HG03045 (cell line): Measurements from ENCODE around the gene LIPM.

ENCODE experiments used
- ATAC-seq: cut with Tn5 transposase; IDR thresholded peaks from one replicate; pipeline ENCODE4 v1.9.1; 2021; ENCODE audit warnings: mild to moderate bottlenecking, moderate library complexity; ENCODE audit not compliant: unreplicated experiment

Gene LIPM

DNA sequence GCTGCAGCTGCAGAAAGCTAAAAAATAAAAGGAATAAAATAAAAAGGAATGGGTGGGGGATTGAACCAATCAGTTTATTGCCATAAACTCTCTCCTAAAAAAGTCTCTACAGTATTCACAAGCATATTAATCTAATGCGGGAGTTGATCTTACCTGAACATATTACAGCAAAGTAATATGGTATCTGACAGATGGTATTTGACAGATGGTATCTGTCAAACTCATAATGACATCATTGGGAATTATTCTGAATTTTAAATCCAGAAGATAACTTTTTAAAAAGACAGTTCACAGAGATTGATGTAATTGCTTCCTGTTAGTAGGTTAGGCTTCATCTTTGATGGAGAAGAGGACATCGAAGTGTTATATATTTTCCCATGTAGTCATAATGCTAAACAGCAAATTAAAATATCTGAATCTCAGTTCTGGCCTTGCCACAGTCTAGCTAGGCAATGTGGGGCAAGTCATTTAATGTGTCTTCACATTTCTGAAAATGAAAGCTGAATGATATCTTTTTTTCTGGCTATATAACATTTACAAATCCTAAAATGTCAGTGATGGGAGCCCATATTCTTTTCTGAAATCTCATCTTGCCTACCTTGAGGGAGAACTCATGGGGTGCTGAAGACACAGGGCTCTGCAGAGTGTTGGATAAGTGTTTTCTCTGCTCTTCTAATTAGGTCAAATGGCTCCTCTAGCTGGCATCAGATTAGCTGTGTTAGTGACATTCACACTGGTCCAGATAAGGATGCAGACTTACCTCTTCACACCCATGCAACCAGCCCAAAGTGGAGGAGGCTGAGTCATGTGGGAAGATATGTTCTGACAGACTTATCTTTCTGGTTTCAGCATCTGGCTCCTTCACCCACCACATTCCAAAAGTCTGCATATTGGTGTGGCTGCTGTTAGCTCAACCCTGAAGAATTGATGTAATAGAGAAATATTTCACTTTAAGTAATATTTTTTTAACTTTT lies 2.1 kb upstream of the LIPM start:
- ATAC-seq, result no peak

DNA sequence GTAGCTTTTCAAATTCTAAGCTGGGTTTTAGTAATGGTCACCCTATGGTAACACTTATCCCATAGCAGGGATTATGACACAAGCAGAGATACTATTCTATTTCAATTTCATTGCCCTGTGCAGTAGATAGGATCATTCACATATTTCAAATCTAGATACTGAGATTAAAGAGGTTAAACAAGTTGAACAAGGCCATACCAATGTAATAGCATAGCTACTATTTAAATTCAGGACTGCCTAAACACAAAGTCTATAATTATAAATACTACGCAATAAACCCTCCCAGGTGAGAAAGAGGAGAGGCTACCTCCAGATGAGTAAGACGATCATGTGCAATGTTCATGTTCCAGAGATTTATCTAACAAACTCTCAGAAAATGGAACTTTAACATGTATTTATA lies 1.1 kb downstream of the LIPM start:
- ATAC-seq, result no peak

DNA sequence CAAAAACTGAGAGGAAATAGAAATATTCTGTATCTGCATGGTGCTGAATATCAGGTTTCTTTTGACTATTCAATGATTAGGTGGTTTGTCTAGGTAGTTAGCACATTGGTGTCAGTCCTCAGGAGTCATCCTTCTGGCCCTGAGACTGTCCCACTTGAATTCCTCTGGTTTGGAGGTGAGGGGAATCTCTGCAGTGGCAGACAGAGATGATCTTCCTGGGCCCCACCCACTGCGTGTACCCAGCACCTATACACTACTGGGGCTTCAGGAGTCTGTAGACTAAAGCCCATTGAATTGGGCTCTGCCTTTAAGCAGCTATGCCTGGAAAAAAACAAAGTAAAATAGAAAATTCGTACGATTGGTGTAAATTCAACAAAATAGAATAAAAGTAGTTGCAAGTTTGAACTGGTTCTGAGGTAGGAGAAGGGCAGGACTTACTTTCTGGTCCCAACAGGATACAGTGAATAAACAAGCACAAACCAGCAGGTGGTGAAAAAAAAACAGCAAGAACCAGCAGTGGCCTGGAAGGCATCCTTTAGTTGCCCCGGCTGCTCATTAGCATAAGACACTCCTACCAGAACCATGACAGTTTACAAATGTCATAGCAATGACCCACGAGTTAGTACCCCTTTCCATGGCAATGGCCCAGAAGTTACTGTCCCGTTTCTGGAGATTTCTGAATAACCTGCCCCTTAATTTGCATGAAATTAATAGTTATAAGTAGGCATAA lies 1.7 kb downstream of the LIPM start:
- no peak for ATAC-seq

DNA sequence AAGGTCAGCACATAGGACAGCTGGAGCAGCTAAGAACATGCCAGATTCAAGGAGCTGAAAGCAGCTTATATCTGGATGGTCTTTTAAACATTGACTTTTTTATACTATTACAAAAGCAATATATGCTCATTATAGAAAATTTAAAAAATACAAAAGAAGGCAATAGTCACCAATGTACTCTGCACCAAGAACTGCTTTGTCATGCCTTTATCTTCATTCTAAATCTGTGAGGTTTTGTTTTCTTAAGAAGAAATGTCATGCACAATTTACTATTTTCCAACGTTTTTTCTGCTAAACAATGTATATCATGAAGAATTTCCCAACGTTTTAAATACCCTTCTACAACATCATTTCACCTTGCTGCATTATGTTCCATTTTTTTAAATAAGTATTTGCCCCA lies 2.8 kb downstream of the LIPM start:
- ATAC-seq, result no peak

DNA sequence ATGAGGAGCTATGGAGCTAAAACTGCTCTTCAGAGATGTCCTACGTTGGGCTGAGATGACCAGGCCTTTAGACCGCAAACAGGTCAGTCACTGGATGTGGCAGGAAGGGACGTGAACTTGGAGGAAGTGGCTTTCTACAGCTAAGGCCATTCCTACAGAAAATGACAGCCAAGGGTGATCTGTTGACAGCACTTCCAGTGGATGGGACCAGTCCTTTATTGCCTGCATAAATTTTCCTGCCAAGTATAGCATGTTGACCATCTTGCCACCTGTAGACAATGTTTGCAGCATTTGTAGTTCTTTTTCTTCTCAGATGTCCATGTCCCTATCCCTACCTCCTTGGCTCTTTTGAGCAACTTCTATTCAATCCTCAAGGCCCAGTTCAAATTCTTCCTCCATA lies 3.4 kb downstream of the LIPM start:
- ATAC-seq, result no peak

DNA sequence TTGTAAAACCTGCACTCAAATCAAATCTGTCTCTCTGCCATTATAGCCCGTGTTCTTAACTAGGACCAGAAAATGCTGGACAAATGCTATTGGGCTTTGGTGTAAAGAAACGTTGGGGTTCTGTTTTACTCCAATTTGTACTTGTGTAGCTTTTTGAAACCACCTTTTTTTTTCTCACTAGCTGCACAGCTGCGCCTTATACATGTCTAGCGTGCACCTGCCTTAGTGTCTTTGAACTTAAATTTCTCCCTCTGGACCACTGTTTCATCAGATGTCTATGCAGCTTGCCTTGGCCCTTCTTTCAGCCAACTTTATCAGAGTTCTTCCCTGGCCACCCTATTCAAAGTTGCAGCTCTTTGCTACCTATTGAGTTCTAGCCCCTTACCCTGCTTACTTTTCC lies 7.1 kb downstream of the LIPM start:
- no peak for ATAC-seq

DNA sequence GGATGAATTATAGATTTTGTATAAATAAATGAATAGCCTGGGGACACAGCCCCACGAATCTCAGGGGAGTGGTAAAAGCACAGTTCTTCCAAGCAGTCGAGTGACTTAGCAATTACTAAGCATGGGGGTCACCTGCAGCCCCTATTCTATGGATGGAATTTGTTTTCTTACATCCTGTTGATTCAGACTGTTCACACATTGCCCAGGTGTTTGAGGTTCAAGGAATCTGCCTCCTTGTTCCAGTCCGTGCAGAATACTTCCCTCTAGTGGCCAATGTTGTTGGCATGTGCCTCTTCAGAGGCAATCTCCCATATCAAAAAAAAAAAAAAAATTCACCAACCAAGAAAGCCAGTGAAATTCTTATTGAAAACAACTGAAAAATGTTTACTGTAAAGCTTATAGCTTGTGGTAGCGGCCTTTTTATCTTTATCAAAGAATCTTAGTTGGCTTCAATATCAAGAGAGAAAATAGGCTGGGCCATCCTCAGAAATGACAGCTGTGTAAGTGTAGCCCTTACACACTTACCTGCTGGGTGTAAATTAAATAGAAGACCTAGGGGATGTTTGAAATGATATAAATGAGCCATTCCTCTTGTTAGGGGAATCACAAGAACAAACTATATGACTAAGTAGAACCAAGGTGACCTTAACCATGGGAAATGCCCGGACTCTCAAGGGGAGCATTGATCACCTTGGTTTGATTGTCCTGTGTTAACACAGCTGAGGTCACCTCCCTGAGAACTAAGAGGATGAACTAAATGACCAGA lies 7.8 kb downstream of the LIPM start:
- no peak for ATAC-seq

DNA sequence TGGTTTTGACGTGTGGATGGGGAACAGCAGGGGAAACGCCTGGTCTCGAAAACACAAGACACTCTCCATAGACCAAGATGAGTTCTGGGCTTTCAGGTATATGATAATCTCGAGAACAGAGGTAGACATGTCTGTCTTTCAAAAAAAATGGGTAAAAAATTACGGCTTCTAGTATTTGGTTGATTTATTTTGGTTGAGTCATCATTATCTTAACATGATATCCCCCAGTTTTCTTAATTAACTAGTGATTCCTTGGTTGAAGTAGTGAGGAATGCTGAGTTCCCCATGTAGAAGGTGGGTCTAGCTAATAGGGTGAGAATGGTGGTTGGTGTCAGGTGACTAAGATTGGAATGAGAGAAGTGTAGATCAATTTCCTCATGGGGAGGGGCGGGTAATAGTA lies 10.7 kb downstream of the LIPM start:
- no peak for ATAC-seq

DNA sequence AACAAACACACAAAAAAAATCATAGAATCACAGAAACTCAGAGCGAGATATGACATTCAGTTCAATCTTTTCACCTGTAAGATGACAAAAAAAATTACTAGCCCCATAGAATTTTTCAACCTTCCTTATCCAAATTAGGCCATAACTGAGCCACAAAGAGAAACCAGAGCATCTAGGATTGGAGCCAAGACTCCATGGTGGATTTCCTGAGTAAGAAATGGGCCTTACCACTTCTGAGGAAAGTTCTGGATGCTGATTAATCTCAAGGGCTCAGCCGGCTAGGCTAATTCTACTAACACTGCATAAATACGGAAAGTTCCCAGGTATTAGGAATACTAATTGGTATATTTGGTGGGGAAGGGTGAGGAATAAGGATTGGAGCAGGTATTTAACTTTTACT lies 16.8 kb downstream of the LIPM start:
- no peak for ATAC-seq

DNA sequence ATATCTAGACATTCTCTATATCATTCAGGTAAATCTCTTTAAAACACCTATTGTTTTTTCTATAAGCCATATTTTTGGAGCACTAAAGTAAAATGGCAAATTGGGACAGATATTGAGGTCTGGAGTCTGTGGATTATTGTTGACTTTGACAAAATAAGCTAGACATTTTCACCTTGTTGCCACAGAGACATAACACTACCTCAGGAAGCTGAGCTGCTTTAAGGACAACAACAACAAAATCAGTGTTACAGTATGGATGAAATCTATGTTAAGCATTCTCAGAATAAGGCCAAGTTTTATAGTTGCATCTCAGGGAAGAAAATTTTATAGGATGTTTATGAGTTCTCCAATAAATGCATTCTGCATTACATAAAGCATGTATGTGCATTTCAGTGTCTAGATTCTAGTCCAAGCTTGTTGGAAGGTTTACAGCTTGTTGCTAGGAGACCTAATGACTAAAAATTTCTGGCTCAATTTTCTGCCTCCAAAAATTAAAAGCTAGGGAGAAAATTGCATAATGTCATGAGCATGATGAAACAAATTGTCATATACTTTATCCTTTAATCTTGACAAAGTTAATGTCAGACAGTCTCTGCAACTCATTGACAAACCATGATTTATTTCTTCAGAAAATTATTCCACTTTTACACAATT lies 18.3 kb downstream of the LIPM start:
- no peak for ATAC-seq

DNA sequence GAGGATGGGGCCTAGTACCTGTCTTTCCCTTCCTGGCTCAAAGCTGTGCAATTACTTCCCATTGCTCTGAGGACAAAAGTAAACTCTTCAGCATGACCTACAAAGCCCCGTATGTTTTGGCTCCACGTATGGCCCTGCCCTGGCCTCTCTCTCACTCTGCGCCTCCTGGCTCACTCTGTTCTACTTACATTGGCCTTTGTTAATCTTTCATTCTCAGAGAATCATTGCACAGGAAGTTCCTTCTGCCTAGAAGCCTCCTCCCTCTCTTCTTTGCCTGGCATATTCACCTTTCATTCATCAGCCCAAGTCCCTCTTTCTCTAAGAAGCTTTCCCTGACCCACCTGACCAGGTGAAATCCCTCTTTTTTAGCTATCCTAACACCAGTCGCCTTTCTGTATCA lies 23.9 kb downstream of the LIPM start:
- no peak for ATAC-seq

DNA sequence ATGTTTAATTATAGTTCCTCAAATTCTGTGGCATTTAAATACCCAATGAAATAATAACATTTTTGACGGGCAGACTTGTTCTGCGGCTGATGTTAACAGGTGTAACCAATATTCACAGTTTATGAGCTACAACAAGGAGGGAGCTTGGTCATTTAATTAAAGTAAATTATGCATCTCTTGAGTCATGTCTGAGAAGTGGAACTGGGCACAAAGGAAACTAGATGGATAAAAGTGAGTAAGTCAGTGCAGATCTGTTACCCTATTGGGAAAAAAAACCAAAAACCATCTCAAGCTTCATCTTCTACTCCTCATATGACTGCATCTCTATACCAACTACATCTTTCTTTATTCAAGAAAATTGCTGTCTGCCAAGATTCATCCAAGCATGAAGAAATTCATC lies 25.1 kb downstream of the LIPM start:
- ATAC-seq, result no peak

DNA sequence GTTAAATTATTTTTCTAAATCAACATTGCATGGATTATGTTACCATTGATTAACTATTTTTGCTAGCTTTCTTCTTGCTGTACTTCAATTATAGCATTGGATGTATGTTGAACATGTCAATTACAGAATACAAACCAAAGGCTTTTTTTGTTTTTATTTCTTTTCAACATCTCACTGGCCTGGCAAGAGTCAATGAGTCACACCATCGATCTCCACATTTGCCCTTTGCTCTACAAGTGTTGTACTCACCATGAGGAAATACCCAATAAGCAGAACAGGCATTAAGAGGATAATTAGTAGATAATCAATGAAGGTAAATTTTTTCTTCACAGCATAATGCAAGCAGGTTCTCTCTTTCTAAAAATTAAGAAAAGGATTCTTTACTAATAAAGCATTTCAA lies 25.8 kb downstream of the LIPM start:
- ATAC-seq, result no peak

DNA sequence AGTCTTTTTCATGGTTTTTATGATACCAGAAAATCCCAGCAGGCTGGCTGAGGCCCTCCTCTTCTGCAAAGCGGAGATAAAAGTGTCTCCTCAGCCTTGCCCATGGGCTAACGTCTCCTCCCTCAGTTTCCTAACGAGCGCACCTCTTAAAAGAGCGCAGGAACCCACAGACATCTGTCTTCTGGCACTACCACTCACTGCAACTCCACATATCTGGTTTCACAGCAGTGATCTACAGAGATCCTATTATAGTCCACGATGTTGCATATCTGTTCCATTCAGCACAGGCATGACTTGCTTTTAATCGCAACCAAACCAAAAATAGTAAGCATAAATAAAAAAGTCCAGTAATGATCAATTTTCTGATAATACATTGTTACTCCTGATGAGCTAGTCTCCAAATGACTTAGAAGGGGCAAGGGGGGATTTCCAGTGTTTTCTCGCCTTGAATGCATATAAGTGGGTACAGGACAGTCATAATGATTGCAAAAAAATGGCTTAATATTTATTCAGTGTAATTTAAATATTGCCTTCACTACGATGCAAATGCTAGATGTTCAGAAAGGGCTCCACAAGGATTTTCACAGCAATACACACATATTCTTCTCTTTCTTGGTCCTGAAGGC lies 28.2 kb downstream of the LIPM start:
- ATAC-seq, result no peak

DNA sequence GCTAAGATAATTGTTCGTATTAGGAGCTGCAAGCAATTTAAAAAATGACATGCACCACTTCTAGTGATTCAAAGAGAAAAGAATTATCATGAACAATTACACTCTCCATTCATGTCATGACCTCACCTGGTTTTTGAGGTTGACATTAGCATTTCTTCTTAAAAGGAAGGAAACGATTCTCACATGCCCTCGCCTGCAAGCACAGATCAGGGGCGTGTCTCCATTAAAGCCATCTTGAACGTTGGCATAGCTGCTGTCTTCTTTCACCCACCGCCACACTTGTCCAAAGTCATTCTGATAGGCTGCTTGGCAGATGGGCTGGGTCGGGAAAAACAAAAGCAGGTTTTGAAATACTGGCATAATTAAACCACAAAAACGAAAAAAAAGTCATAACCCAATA lies 29.2 kb downstream of the LIPM start:
- no peak for ATAC-seq

DNA sequence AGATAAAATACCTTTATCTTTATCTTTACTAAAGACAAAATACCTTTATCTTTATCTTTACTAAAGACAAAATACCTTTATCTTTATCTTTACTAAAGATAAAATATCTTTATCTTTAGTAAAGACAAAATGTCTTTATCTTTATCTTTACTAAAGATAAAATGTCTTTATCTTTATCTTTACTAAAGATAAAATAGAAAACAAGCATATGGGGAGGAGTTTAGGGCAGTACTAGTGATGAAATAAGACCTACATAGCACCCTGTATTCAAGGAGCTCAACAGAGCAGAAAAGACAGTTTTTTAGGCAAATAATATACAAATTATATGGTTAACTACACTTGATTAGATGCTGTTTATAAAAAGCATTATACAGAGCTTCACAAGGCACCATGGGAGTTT lies 29.8 kb downstream of the LIPM start:
- no peak for ATAC-seq

DNA sequence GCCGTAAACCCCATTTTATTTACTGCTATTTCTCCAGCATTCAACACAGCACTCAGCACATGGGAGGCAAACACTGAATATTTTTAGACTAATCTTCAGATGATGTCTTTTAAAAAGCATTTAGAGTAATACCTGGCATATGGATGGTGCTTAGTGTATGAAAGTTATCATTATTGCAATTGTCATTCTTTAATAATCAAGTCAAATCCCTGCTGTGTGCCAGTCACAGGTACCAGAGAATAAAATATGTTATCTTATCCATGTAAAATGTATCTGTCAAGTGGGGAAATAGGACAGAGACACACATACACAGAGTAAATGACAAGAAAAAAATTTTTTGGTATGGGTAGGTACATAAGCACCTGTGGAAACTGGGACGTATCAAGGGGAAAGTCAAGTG lies 30.6 kb downstream of the LIPM start:
- no peak for ATAC-seq

DNA sequence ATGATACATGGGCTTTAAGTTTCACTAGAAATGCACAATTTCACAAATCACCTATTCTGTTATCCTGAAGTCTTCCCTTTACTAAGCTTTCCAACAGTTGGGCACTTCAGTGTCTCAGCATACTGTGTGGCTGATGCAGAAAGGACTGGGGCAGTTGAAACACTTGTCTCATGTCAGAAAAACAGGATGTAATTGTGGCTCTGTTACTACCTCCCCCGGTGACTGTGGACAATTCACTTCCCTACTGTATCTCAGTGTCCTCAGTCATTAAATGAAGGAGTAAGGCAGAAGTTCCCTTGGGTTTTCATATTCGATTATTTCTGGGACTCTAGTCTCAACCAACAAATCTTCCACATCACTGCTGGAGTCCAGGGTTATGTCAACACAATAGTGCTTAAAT lies 31.2 kb downstream of the LIPM start:
- no peak for ATAC-seq

DNA sequence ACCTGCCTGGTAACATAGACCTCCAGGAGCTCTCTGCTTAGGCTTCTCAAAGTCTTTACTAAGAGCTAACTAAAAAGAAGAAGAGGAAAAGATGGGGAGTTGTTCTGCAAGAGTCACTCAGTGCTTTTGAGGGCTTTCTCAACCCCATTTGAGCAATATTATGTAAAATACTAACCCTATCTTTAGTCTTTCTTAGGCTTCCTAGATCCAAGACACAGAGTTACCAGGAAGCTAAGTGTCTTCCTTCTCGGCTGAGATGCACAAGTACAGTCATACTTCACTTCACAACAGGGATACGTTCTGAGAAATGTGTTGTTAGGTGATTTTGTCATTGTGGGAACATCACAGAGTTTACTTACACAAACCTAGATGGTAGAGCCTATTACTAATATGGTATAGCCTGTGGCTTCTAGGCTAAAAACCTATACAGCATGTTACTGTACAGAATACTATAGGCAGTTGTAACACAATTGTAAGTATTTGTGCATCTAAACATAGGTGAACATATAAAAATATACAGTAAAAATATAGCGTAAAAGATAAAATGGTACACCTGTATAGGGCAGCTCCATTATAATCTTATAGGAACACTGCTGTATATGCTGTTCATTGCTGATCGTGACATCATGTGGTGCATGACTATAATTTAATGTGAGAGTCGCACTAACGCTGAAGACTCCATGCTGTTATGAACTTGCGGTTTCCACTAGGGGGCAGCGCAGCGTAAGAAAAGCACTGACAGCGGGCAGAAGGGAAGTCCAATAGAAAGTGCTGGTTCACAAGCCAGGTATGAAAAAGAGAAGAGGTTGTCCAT lies 32.8 kb downstream of the LIPM start:
- peak; percentile 86 for ATAC-seq

DNA sequence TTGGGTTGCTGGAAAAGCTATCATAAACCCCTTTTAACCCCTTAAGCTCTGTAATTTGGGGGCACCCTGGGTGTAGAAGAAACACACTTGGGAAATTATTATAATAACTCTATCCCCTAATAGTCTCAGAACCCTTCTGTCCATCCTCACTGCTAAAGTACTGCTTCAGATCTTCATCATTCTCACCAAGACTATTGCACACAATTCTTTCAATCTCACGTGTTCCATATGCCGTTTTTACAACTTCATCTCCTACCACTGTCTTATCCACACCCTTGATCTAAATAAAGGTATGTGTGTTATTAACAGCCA lies 33.3 kb downstream of the LIPM start:
- ATAC-seq, result no peak
